GM10248 (cell line): ENCODE data around the gene GPR153.

Experiments used
- CTCF ChIA-PET: fragments of 300-600 bp; sonication (Branson Sonifier 250); formaldehyde crosslinking; extraction: SDS; loops from one replicate; lab custom pipeline; 2021; ENCODE audit warnings: antibody characterized with exemption; lab: Yijun Ruan, JAX
- POLR2A ChIA-PET: fragments of 350-650 bp; sonication (Branson Sonifier 250); formaldehyde crosslinking; extraction: SDS; loops from one replicate; lab custom pipeline; 2020; ENCODE audit warnings: antibody characterized with exemption; lab: Yijun Ruan, JAX
- DNase-seq: peaks from one replicate; pipeline ENCODE4 v3.0.0; 2012; ENCODE audit errors: extremely low spot score
- CTCF ChIP-seq: IDR thresholded peaks from 2 replicates; pipeline ENCODE4 v1.5.1; 2012; ENCODE audit warnings: mild to moderate bottlenecking, low read depth; ENCODE audit errors: extremely low read depth, missing control alignments, control extremely low read depth

GPR153 gene

GRCh38 chr1:6298530-6298929 lies 37.6 kb upstream of the GPR153 start:
- ChIA-PET CTCF (interaction anchor here (1.1 kb wide), 1 partner anchor 60 kb away, joined by 3 read pairs; no protein-coding TSS in a partner anchor), POLR2A (no interaction called here)
- no peak for TF ChIP-seq CTCF
- DNase-seq = no peak

GRCh38 chr1:6295910-6296309 lies 35.0 kb upstream of the GPR153 start:
- no peak for TF ChIP-seq CTCF
- CTCF ChIA-PET = interaction anchor here (1.5 kb wide), 1 partner anchor 49 kb away, joined by 5 read pairs; no protein-coding TSS in a partner anchor
- POLR2A ChIA-PET = interaction anchor here (0.6 kb wide), 1 partner anchor 211 kb away, joined by 5 read pairs; no protein-coding TSS in a partner anchor
- DNase-seq = no peak

GRCh38 chr1:6294890-6295556 lies 34.1 kb upstream of the GPR153 start:
- POLR2A ChIA-PET = interaction anchor here (0.6 kb wide), 1 partner anchor 212 kb away, joined by 5 read pairs; no protein-coding TSS in a partner anchor
- TF ChIP-seq CTCF = no peak
- CTCF ChIA-PET = interaction anchor here (1.5 kb wide), 1 partner anchor 48 kb away, joined by 5 read pairs; no protein-coding TSS in a partner anchor
- DNase-seq = no peak

DNA sequence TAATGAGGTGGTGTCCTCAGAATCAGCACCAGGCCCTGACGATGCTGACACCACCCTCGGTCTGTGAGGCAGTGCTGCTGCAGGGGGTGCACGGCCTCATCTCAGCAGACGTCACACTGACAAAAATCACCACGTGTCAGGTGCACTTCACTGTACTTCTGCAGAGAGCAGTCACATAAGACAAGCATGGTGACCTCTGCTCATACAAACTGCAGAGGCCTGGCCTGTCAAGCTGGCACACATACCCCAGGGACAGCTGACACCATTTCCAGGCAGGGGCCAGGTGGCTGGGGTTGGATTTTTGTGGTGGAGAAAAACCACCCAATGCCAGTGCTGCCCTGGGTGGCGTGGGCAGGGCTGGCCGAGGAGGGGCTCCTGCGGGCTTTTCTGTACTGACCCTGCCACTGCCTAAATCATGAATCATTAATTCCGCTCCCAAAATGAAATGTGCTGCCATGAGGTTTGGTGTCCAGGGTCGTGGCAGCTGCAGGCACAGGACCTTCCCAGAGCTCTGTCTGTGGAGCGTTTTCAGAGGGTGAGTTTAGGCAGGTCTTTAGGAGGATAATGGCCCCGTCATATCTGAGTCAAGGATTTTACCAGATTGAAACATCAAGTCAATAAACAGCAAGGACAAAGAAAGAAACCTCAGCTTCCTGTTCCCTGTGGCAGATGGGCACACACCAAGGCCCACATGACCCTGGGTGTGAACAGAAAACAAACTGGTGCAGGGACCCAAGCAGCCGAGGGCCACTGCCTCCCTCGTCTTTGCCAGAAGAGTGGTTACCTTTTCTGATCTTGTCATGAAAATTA lies 33.4 kb upstream of the GPR153 start:
- ChIA-PET CTCF (interaction anchor here (0.9 kb wide), 1 partner anchor 33 kb away, joined by 3 read pairs; no protein-coding TSS in a partner anchor), POLR2A (no interaction called here)
- TF ChIP-seq CTCF = no peak
- no peak for DNase-seq

DNA sequence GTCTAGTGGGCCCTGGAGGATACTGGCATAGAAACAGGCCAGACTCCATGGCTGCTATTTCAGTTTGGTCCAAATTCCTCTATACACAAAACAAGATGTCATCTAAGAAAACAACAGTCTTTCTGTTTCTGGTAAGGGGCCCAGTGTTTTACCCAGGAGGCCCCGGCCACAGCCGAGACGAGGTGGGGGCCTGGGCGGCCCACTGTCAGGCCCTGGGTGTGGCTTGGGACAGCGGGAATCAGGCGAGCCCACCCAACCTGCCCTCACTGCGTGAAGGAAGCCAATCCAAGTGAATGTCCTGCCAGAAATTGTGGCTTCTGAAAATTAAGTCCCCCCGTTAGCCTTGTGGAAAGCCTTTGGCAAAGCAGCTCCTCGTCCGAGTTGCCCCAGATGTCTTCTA lies 31.2 kb upstream of the GPR153 start:
- no peak for DNase-seq
- POLR2A ChIA-PET = no interaction called here
- TF ChIP-seq CTCF = no peak
- CTCF ChIA-PET = no interaction called here

- TF ChIP-seq CTCF = no peak
- POLR2A ChIA-PET = no interaction called here
- no peak for DNase-seq
- CTCF ChIA-PET = interaction anchor here (1.4 kb wide), 1 partner anchor 27 kb away, joined by 3 read pairs; no protein-coding TSS in a partner anchor
Measured at GRCh38 chr1:6288665-6289064, 27.8 kb upstream of the GPR153 start.
